T-cell (primary cell): Measurements from ENCODE around the gene KIAA1549. TPM values are rescaled to one million over a fixed set of nuclear protein-coding genes. Genes with fewer than 3 reads are reported as not detected.
A peak's percentile ranks its signal among the peaks of the same experiment; 100 is the strongest.
"Not testable (repeated sequence)": the region's sequence is repeated elsewhere in the genome, so short reads cannot be mapped to it uniquely, and the experiment has no call there.

ENCODE experiments used
- ATAC-seq, 4 experiments: fragments of 200-7000 bp in 3 of 4; fragments of 150-1000 bp in 1 of 4; cut with Tn5 transposase; replicated peaks in 1 of 4; 1 replicate in 3 of 4; 2 replicates in 1 of 4; pipeline ENCODE4 v1.10.0; 2021; ENCODE audit warnings: moderate library complexity in 3 of 4, mild to moderate bottlenecking in 2 of 4, moderate number of reproducible peaks in 1 of 4
- CTCF ChIA-PET, 2 donors: fragments of 300-600 bp; sonication (Branson Sonifier 250); formaldehyde crosslinking; loops; one replicate each; lab custom pipeline; 2022; ENCODE audit warnings: antibody characterized with exemption in 2 of 2; lab: Charles Lee
- POLR2A ChIA-PET, 2 donors: fragments of 300-600 bp; sonication (Branson Sonifier 250); formaldehyde crosslinking; loops; one replicate each; lab custom pipeline; 2022; ENCODE audit warnings: antibody characterized with exemption in 2 of 2; lab: Charles Lee
- DNase-seq, 35 experiments: peaks; one replicate each; pipeline versions ENCODE4 v3.0.0 to v3.0.0-alpha.2; 2013 to 2023
- H3K27ac ChIP-seq: one replicate; pipeline ENCODE4 v1.5.1; 2013; ENCODE audit warnings: low read length
- H3K27me3 ChIP-seq, 2 experiments: replicated peaks in 1 of 2; 1 replicate in 1 of 2; 2 replicates in 1 of 2; pipeline versions ENCODE4 v1.6.1 to v1.7.0; 2013; ENCODE audit warnings: low read length in 1 of 2, mixed read lengths in 1 of 2; ENCODE audit not compliant: control insufficient read depth in 2 of 2, insufficient read depth in 2 of 2; ENCODE audit errors: extremely low read depth in 1 of 2
- H3K36me3 ChIP-seq, 2 donors: 1 replicate in 1 of 2; 2 replicates in 1 of 2; pipeline versions ENCODE4 v1.6.1 to v1.7.0; 2013; ENCODE audit warnings: low read length in 1 of 2; ENCODE audit not compliant: control insufficient read depth in 2 of 2, insufficient read depth in 1 of 2; ENCODE audit errors: extremely low read depth in 1 of 2
- H3K4me1 ChIP-seq, 2 experiments: 1 replicate in 1 of 2; 2 replicates in 1 of 2; pipeline versions ENCODE4 v1.6.1 to v1.7.0; 2013; ENCODE audit warnings: low read length in 2 of 2, mixed read lengths in 1 of 2; ENCODE audit not compliant: insufficient read depth in 2 of 2, control insufficient read depth in 1 of 2; ENCODE audit errors: extremely low read depth in 1 of 2
- H3K4me3 ChIP-seq, 2 donors: 1 replicate in 1 of 2; 2 replicates in 1 of 2; pipeline versions ENCODE4 v1.5.1 to v1.7.0; 2013; ENCODE audit warnings: mild to moderate bottlenecking in 2 of 2, low read length in 1 of 2, moderate library complexity in 1 of 2; ENCODE audit not compliant: control insufficient read depth in 1 of 2; ENCODE audit errors: extremely low read depth in 1 of 2
- H3K9me3 ChIP-seq: 2 replicates; pipeline ENCODE4 v1.7.0; 2013
- H3K27ac Mint-ChIP-seq, 2 donors: one replicate each; pipeline ENCODE4 v1.8.0; 2020 to 2021; ENCODE audit warnings: mild to moderate bottlenecking in 2 of 2, mixed read lengths in 2 of 2
- H3K27me3 Mint-ChIP-seq, 2 donors: one replicate each; pipeline ENCODE4 v1.8.0; 2021 to 2022; ENCODE audit warnings: mixed read lengths in 2 of 2
- H3K36me3 Mint-ChIP-seq: one replicate; pipeline ENCODE4 v1.8.0; 2021; ENCODE audit warnings: mixed read lengths
- H3K4me1 Mint-ChIP-seq, 3 donors: one replicate each; pipeline ENCODE4 v1.8.0; 2020 to 2022; ENCODE audit warnings: mixed read lengths in 3 of 3, mild to moderate bottlenecking in 1 of 3
- H3K4me3 Mint-ChIP-seq, 3 donors: one replicate each; pipeline ENCODE4 v1.8.0; 2020 to 2022; ENCODE audit warnings: mild to moderate bottlenecking in 3 of 3, mixed read lengths in 3 of 3, moderate library complexity in 3 of 3
- H3K9me3 Mint-ChIP-seq, 3 donors: one replicate each; pipeline ENCODE4 v1.8.0; 2020 to 2022; ENCODE audit warnings: mixed read lengths in 3 of 3
- WGBS: methylation state at CpG from one replicate; pipeline ENCODE4 v1.1.5; 2013; ENCODE audit warnings: missing lambda C conversion rate; ENCODE audit not compliant: insufficient coverage; 5-methylcytosine and 5-hydroxymethylcytosine counted together
- total RNA-seq, 35 experiments: library from RNA in 6 of 35; stranded (reverse) in 6 of 35; fragments of 120-200 nt in 1 of 35; gene quantifications; one replicate each; pipeline versions ENCODE4 v1.2.1 to v1.2.4 and lab custom pipeline; 2013 to 2026

The KIAA1549 gene
- total RNA-seq (under 1 TPM; 0.05 to 0.29 (median 0.15) TPM), total RNA-seq (lab: John Stamatoyannopoulos, UW) (0.05 to 4.9 (median 0.83) reads per million in 29 experiments)
- total RNA-seq (2013): 0.02 TPM

- peaks cover 0 to 36% of the 10 kb centered on the region in 2 experiments for H3K27me3 ChIP-seq
- H3K9me3 ChIP-seq: no peaks in the 10 kb centered on the region
- ChIA-PET CTCF (interaction anchor here (0.6 to 0.8 kb wide), 2 partner anchors 56 to 95 kb away, joined by 3 to 5 read pairs; no protein-coding TSS in a partner anchor), POLR2A (no interaction called here)
- no peaks in the 10 kb centered on the region for H3K36me3 ChIP-seq
- no peaks in the 10 kb centered on the region for H3K36me3 Mint-ChIP-seq
- 4% methylated on average over 100 of the region's 105 CpGs for WGBS
- H3K27ac Mint-ChIP-seq: no peak within 1 kb of the TSS
- peaks cover 9 to 14% (median 13%) of the 10 kb centered on the region in 3 donors for H3K4me1 Mint-ChIP-seq
- H3K9me3 Mint-ChIP-seq: no peaks in the 10 kb centered on the region
- ATAC-seq: peak; percentile 83 to 90 (median 84)
- peaks cover 0 to 13% of the 10 kb centered on the region in 2 experiments for H3K4me1 ChIP-seq
- peak within 1 kb of the TSS; percentile 47 to 75 for H3K4me3 ChIP-seq
- peaks cover 32 to 43% of the 10 kb centered on the region in 2 donors for H3K27me3 Mint-ChIP-seq
- no peak within 1 kb of the TSS for H3K27ac ChIP-seq
- DNase-seq: peak in 28 of 35 experiments; percentile 4 to 62 (median 18)
- peak within 1 kb of the TSS; percentile 84 to 92 (median 88) for H3K4me3 Mint-ChIP-seq
Measured at GRCh38 chr7:138981332-138982203, at the start of gene KIAA1549. KIAA1549 (minus strand) TSS chr7:138981389; CDS start chr7:138981269, 120 bp downstream.

- peaks cover 7 to 12% (median 11%) of the 10 kb centered on the region in 3 donors for H3K4me1 Mint-ChIP-seq
- no peaks in the 10 kb centered on the region for H3K36me3 Mint-ChIP-seq
- no peaks in the 10 kb centered on the region for H3K27me3 ChIP-seq
- no peaks in the 10 kb centered on the region for H3K9me3 ChIP-seq
- H3K27ac ChIP-seq: no peak overlapping the region
- no peak overlapping the region for H3K4me3 ChIP-seq
- POLR2A ChIA-PET: interaction anchor here in 1 of 2 donors (0.5 to 0.9 kb wide), 2 partner anchors 21 to 24 kb away, joined by 3 to 5 read pairs; no protein-coding TSS in a partner anchor
- CTCF ChIA-PET: interaction anchor here in 1 of 2 donors (0.6 to 0.7 kb wide), 2 partner anchors 39 to 606 kb away, joined by 3 read pairs; no protein-coding TSS in a partner anchor
- H3K27ac Mint-ChIP-seq: peak overlapping the region in 1 of 2 donors; percentile 58
- H3K9me3 Mint-ChIP-seq: no peaks in the 10 kb centered on the region
- no peaks in the 10 kb centered on the region for H3K27me3 Mint-ChIP-seq
- DNase-seq (no peak), ATAC-seq (no peak)
- H3K4me1 ChIP-seq: no peaks in the 10 kb centered on the region
- WGBS: 94% methylated on average over 2 of the region's 3 CpGs
- no peaks in the 10 kb centered on the region for H3K36me3 ChIP-seq
- no peak overlapping the region for H3K4me3 Mint-ChIP-seq
Measured at GRCh38 chr7:139029353-139029752, 48.2 kb upstream of the KIAA1549 start.

GRCh38 chr7:139026551-139026950 lies 45.4 kb upstream of the KIAA1549 start:
- CTCF ChIA-PET: interaction anchor here (0.7 to 1.9 kb wide), 2 partner anchors 48 to 55 kb away, joined by 3 to 5 read pairs; no protein-coding TSS in a partner anchor
- POLR2A ChIA-PET: no interaction called here
- WGBS: 100% methylated on average over 1 of the region's 6 CpGs

GRCh38 chr7:139025861-139026260 lies 44.7 kb upstream of the KIAA1549 start:
- not testable (repeated sequence) for DNase-seq, H3K9me3 Mint-ChIP-seq, H3K9me3 ChIP-seq, H3K27me3 Mint-ChIP-seq, H3K27ac Mint-ChIP-seq, H3K27me3 ChIP-seq, ATAC-seq, H3K36me3 Mint-ChIP-seq, H3K27ac ChIP-seq, H3K4me1 ChIP-seq, H3K4me3 ChIP-seq, H3K4me1 Mint-ChIP-seq, H3K4me3 Mint-ChIP-seq, H3K36me3 ChIP-seq
- ChIA-PET CTCF (interaction anchor here in 1 of 2 donors (0.8 to 1.9 kb wide), 2 partner anchors 49 to 139 kb away, joined by 3 to 5 read pairs; no protein-coding TSS in a partner anchor), POLR2A (interaction anchor here in 1 of 2 donors (0.7 kb wide), 1 partner anchor 239 kb away, joined by 3 read pairs; no protein-coding TSS in a partner anchor)
- 73% methylated on average over 2 of the region's 5 CpGs for WGBS

More at GRCh38 chr7:139026551-139026950, 45.4 kb upstream of the KIAA1549 start:
- Histone ChIP-seq H3K9me3 (no peaks in the 10 kb centered on the region), H3K27ac (no peak overlapping the region), H3K4me1 (no peaks in the 10 kb centered on the region), H3K4me3 (no peak overlapping the region), H3K36me3 (no peaks in the 10 kb centered on the region), H3K27me3 (no peaks in the 10 kb centered on the region)
- Mint-ChIP-seq H3K36me3 (no peaks in the 10 kb centered on the region), H3K9me3 (no peaks in the 10 kb centered on the region), H3K4me3 (no peak overlapping the region), H3K27ac (no peak overlapping the region), H3K27me3 (no peaks in the 10 kb centered on the region), H3K4me1 (no peaks in the 10 kb centered on the region)
- no peak for DNase-seq
- no peak for ATAC-seq

GRCh38 chr7:139023076-139023475 lies 41.9 kb upstream of the KIAA1549 start:
- Mint-ChIP-seq H3K27ac (no peak overlapping the region), H3K27me3 (no peaks in the 10 kb centered on the region), H3K9me3 (no peaks in the 10 kb centered on the region), H3K4me1 (peaks cover 0 to 5% (median 3%) of the 10 kb centered on the region in 3 donors), H3K36me3 (no peaks in the 10 kb centered on the region), H3K4me3 (no peak overlapping the region)
- Histone ChIP-seq H3K27me3 (no peaks in the 10 kb centered on the region), H3K9me3 (no peaks in the 10 kb centered on the region), H3K36me3 (no peaks in the 10 kb centered on the region), H3K4me3 (no peak overlapping the region), H3K27ac (no peak overlapping the region), H3K4me1 (no peaks in the 10 kb centered on the region)
- 94% methylated on average over 5 of the region's 5 CpGs for WGBS
- POLR2A ChIA-PET: no interaction called here
- ATAC-seq (no peak), DNase-seq (no peak)
- CTCF ChIA-PET: interaction anchor here in 1 of 2 donors (1.6 kb wide), 1 partner anchor 52 kb away, joined by 5 read pairs; no protein-coding TSS in a partner anchor

- ATAC-seq: no peak
Measured at GRCh38 chr7:139022286-139022685, 41.1 kb upstream of the KIAA1549 start.

More at GRCh38 chr7:139022286-139022685, 41.1 kb upstream of the KIAA1549 start:
- Histone ChIP-seq H3K9me3 (no peaks in the 10 kb centered on the region), H3K36me3 (no peaks in the 10 kb centered on the region), H3K4me1 (no peaks in the 10 kb centered on the region), H3K27me3 (no peaks in the 10 kb centered on the region), H3K27ac (no peak overlapping the region), H3K4me3 (no peak overlapping the region)
- Mint-ChIP-seq H3K27ac (no peak overlapping the region), H3K36me3 (no peaks in the 10 kb centered on the region), H3K4me1 (peaks cover 2 to 8% (median 5%) of the 10 kb centered on the region in 3 donors), H3K9me3 (no peaks in the 10 kb centered on the region), H3K27me3 (no peaks in the 10 kb centered on the region), H3K4me3 (no peak overlapping the region)
- 82% methylated on average over 1 of the region's 4 CpGs for WGBS
- ChIA-PET POLR2A (no interaction called here), CTCF (interaction anchor here in 1 of 2 donors (1.6 kb wide), 1 partner anchor 53 kb away, joined by 5 read pairs; no protein-coding TSS in a partner anchor)
- DNase-seq: no peak
